BJ (cell line): ENCODE measurements around the gene GPSM1. TPM values are rescaled to one million over a fixed set of nuclear protein-coding genes. Genes with fewer than 3 reads are reported as not detected.

Experiments used
- CTCF ChIA-PET: fragments of 350-600 bp; formaldehyde crosslinking; extraction: SDS; loops from one replicate; lab custom pipeline; 2021; ENCODE audit warnings: antibody characterized with exemption, inconsistent platforms; lab: Yijun Ruan, JAX
- POLR2A ChIA-PET: fragments of 300-600 bp; sonication (Branson Sonifier 250); formaldehyde crosslinking; extraction: SDS; loops from one replicate; lab custom pipeline; 2021; ENCODE audit warnings: antibody characterized with exemption; lab: Charles Lee
- DNase-seq: peaks from one replicate; pipeline ENCODE4 v3.0.0-alpha.2; 2011; ENCODE audit warnings: low read depth
- H3K27me3 ChIP-seq: 2 replicates; pipeline ENCODE4 v1.6.0; 2011; ENCODE audit warnings: low read length; ENCODE audit not compliant: control insufficient read depth, insufficient read depth
- H3K36me3 ChIP-seq: 2 replicates; pipeline ENCODE4 v1.5.1; 2011; ENCODE audit warnings: low read length; ENCODE audit not compliant: control insufficient read depth, insufficient read depth
- H3K4me3 ChIP-seq: 2 replicates; pipeline ENCODE4 v1.5.1; 2011; ENCODE audit warnings: low read depth, mild to moderate bottlenecking, control low read depth, low read length
- CTCF ChIP-seq: IDR thresholded peaks from 2 replicates; pipeline ENCODE4 v1.5.1; 2011; ENCODE audit warnings: low read depth, mild to moderate bottlenecking, control low read depth, inconsistent platforms, low read length, moderate library complexity; ENCODE audit not compliant: insufficient read depth
- polyA plus RNA-seq: library from polyadenylated mRNA; depleted of rRNA; stranded (reverse); fragments of >200 nt; gene quantifications from 2 replicates; pipeline ENCODE4 v1.2.3, GENCODE V29; 2011

Gene GPSM1
- polyA plus RNA-seq, 1 experiment: 33.1 TPM

- no peak for DNase-seq
- peaks cover 58% of the 10 kb centered on the region for H3K36me3 ChIP-seq
- TF ChIP-seq CTCF: no peak
- H3K4me3 ChIP-seq: no peak overlapping the region
- CTCF ChIA-PET: no interaction called here
- H3K27me3 ChIP-seq: no peaks in the 10 kb centered on the region
- POLR2A ChIA-PET: no interaction called here
Measured at GRCh38 chr9:136394312-136395019, 67.1 kb downstream of the GPSM1 start.

GRCh38 chr9:136395020-136395340, 67.6 kb downstream of the GPSM1 start:
- Histone ChIP-seq H3K4me3 (no peak overlapping the region), H3K36me3 (peaks cover 55% of the 10 kb centered on the region), H3K27me3 (no peaks in the 10 kb centered on the region)
- TF ChIP-seq CTCF: no peak
- POLR2A ChIA-PET: no interaction called here
- no peak for DNase-seq
- CTCF ChIA-PET: interaction anchor here (1.0 kb wide), 1 partner anchor 82 kb away, joined by 5 read pairs; no protein-coding TSS in a partner anchor

GRCh38 chr9:136395345-136396218, 68.2 kb downstream of the GPSM1 start:
- H3K4me3 ChIP-seq: no peak overlapping the region
- DNase-seq: no peak
- no peaks in the 10 kb centered on the region for H3K27me3 ChIP-seq
- H3K36me3 ChIP-seq: peaks cover 54% of the 10 kb centered on the region
- ChIA-PET CTCF (interaction anchor here (1.0 to 1.1 kb wide), 2 partner anchors 42 to 83 kb away, joined by 3 to 5 read pairs; no protein-coding TSS in a partner anchor), POLR2A (no interaction called here)
- no peak for TF ChIP-seq CTCF

- H3K36me3 ChIP-seq: peaks cover 54% of the 10 kb centered on the region
- CTCF ChIA-PET: interaction anchor here (1.1 kb wide), 1 partner anchor 42 kb away, joined by 3 read pairs; no protein-coding TSS in a partner anchor
- POLR2A ChIA-PET: no interaction called here
Measured at GRCh38 chr9:136396219-136396515, 68.8 kb downstream of the GPSM1 start.

More at GRCh38 chr9:136396219-136396515, 68.8 kb downstream of the GPSM1 start:
- no peak for DNase-seq
- no peak overlapping the region for H3K4me3 ChIP-seq
- no peak for TF ChIP-seq CTCF
- H3K27me3 ChIP-seq: no peaks in the 10 kb centered on the region
